GM21381 (cell line): ENCODE measurements around the gene IFIT5.
"Not testable (repeated sequence)": the region's sequence is repeated elsewhere in the genome, so short reads cannot be mapped to it uniquely, and the experiment has no call there.

Experiments used
- ATAC-seq: cut with Tn5 transposase; IDR thresholded peaks from one replicate; pipeline ENCODE4 v1.9.1; 2021; ENCODE audit warnings: mild to moderate bottlenecking, moderate library complexity; ENCODE audit not compliant: unreplicated experiment

IFIT5 gene

DNA sequence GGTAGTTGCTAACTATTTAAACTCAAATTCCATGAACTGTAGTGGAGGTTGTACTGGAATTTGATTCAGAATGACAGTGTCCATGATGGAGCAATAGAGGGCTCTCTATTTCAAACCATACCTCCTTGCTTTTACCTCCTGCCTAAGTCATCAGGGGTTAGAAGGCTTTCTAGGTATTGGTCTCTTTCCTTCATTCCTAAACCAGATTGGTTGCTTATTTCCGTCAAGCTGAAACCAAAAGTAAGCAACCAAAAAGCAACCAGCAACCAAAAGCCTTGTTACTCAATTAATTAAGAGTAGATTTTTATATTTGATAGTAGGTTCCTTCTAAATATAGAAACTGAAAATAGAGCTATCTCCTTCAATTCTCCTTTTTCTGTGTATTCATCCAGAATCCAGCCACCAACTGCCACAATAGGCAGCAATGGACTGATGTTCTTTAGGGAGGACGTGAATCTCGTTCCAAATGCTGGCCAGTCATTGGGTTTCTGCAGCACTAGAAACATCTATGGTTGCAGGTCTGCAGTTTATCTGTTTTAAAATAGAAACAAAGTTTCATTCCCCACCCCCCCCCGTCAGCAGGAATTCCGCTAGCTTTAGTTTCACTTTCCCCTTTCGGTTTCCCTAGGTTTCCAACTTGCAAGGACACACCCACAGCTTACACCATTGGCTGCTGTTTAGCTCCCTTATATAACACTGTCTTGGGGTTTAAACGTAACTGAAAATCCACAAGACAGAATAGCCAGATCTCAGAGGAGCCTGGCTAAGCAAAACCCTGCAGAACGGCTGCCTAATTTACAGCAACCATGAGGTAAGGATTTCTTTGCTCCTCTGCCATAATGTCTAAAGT lies 22.2 kb upstream of the IFIT5 start, which contains the start of gene IFIT1:
Gene IFIT1 (plus strand): TSS at position 717 of the 850 bp plus-strand sequence. CDS start 90 bp downstream, at position 807.
- peak; percentile 90 for ATAC-seq

DNA sequence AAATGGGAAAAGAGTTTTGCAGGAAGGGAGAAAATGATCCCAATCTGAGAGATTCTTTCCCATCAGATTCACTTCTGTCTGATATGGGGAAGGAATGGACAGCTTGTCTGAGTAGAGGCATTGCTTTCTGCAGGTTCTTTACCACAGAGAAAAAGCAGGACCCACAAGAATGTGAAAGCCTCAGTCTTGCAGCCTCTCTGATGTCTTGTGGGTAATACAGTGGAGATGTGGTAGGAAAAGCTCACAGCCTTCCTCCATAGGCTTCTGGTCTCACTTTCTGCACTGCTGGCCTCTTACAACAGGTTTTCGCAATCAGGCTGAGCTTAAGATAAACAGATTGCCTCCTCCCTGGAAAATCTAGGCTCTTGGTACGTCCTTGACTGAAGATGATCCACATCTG lies 21.4 kb upstream of the IFIT5 start:
- peak; percentile 37 for ATAC-seq

DNA sequence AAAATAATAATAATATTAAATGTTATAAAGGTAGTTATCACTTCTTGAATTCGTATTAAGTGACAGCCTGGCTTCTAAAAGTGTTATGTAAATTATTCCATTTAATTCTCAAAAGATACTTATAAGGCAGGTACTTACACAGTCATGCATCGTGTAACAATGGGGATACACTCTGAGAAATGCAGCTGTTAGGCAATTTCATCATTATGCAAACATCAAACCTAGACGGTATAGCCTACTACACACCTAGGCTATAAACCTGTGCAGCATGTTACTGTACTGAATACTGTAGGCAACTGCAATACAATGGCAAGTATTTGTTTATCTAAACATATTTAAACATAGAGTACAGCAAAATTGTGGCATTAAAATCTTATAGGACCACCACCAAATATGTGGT lies 20.5 kb upstream of the IFIT5 start:
- no peak for ATAC-seq

DNA sequence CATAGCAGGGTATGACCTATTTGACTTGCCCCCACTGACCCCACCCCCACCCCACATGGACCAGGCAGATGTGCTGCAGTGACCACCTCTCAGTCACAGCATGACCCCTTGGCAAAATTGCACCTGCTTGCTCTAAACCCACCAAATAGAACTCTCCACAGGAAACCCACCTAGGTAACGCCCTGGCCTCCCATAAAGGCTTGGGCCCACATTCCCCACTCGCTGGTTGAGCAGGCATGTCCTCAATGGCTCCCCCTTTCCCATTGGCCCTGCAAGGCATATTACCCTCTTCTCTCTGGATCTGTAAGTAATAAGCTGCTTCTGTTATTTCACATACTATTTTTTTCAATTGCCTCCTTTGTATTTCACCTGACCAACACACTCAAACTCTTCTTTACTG lies 19.2 kb upstream of the IFIT5 start:
- no peak for ATAC-seq

DNA sequence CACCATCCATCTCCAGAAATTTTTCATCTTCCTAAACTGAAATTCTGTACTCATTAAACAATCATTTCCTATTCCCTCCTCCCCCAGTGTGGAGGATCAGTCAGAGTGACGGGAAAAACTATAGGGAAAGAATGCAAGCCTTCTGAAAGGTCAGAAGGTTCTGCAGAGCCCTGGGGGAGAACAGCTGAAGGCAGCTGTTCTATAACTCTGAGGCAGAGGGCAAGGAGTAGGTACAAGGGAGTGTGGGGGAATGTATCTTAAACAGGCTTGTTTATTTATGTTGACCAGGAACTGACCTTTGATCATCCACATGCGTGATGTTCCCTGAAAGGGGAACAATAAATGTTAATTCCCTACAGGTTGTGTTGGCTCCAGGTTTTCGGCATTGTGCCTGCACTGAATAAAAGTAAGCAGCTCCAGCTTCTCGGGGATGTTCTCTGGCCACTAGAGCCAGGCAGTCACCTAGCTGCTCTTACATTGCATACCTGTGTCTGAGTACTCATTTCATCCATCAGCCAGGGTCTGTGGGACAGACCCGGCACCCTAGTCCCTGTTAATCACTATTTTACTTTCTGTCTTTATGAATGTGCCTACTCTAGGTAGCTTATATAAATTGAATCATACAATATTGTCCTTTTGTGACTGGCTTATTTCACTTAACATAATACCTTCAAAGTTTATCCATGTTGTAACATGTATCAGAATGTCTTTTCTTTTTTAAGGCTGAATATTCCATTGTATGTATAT lies 16.2 kb upstream of the IFIT5 start:
- ATAC-seq = no peak

DNA sequence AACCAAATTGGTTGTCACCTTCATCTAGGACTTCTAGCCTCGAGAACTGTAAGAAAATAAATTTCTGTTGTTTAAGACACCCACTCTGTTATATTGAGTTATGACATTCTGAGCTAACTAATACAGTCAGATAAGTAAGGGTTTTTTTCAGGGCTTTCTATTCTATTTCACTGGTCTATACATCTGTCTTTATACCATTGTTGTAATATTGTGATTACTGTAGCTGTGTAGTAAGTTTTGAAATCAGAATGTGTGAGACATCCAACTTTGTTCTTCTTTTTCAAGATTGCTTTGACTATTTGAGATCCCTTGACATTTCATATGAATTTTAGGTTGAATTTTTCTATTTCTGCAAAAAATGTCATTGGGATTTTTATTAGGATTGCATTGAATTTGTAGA lies 14.4 kb upstream of the IFIT5 start:
- ATAC-seq = no peak

DNA sequence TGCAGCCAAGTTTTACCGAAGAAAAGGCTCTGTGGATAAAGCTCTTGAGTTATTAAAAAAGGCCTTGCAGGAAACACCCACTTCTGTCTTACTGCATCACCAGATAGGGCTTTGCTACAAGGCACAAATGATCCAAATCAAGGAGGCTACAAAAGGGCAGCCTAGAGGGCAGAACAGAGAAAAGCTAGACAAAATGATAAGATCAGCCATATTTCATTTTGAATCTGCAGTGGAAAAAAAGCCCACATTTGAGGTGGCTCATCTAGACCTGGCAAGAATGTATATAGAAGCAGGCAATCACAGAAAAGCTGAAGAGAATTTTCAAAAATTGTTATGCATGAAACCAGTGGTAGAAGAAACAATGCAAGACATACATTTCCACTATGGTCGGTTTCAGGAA lies 11.3 kb upstream of the IFIT5 start:
- no peak for ATAC-seq

DNA sequence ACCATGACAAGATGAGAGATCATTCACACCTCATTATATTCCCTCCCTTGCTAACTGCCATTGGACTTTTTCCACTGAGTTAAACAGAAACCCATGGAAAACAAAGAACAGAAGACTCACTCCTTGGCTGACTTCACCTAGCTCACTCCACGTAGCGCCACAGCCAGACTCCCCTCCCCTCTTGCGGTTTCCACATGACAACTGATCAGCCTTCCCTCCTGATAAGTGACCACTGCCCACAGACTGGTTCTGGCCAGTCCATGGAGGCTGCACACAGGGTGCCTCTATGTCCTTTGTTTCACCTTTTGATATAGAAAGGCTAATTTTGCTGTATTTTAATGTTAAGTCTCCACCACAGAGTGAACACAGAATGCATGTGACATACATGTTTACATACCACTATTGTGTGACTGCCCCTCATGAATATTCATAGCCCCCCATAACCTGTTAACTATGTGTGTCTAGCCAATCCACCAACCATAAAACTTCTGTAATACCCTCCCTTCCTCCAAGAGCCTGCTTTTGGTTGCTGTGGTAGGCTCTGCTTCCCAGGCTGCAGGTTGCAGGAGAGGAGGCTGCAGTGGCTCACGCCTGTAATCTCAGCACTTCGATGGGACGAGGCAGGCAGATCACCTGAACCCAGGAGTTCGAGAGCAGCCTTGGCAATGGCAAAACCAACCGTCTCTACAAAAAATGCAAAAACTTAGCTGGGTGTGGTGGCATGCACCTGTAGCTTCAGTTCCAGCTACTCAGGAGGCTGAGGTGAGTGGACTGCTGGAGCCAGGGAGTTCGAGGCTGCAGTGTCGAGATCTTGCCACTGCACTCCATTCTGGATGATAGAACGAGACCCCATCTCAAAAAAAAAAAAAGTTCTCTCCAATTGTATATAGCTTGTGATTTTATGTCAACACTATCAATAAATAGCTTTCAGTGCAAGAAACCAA lies 10.0 kb upstream of the IFIT5 start:
- ATAC-seq = no peak

DNA sequence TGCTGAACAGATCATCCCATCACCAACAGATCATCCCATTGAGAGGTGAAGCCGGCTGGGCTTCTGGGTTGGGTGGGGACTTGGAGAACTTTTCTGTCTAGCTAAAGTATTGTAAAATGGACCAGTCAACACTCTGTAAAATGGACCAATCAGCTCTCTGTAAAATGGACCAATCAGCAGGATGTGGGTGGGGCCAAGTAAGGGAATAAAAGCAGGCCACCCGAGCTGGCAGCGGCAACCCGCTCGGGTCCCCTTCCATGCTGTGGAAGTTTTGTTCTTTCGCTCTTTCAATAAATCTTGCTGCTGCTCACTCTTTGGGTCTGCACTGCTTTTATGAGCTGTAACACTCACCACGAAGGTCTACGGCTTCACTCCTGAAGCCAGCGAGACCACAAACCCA lies 8.2 kb upstream of the IFIT5 start:
- ATAC-seq = not testable (repeated sequence)

DNA sequence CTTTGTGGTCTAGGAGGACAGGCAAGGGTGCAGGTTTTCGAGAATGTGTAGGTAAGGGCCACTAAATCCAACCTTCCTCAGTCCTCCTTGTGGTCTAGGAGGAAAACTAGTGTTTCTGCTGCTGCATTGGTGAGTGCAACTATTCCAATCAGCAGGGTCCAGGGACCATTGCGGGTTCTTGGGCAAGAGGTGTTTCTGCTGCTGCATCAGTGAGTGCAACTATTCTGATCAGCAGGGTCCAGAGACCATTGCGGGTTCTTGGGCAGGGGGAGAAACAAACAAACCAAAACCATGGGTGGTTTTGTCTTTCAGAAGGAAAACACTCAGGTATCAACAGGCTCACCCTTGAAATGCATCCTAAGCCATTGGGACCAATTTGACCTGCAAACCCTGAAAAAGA lies 6.6 kb upstream of the IFIT5 start:
- not testable (repeated sequence) for ATAC-seq

DNA sequence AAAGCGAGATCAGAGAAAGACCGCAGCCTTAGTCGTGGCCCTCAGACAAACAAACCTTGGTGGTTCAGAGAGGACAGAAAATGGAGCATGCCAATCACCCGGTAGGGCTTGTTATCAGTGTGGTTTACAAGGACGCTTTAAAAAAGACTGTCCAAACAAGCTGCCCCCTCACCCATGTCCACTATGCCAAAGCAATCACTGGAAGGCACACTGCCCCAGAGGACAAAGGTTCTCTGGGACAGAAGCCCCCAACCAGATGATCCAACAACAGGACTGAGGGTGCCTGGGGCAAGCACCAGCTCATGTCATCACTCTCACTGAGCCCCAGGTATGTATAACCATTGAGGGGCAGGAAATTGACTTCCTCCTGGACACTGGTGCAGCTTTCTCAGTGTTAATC lies 5.1 kb upstream of the IFIT5 start:
- not testable (repeated sequence) for ATAC-seq

DNA sequence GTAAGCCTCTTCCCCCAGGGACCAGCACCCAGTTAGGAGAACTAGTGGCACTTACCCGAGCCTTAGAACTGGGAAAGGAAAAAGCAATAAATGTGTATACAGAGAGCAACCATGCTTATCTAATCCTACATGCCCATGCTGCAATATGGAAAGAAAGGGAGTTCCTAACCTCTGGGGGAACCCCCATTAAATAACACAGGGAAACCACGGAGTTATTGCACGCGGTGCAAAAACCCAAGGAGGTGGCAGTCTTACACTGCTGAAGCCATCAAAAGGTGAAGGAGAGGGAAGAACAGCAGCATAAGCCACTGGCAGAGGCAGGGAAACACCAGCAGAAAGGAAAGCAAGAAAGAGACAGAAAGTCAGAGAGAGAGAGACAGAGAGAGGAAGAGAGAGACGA lies 3.8 kb upstream of the IFIT5 start:
- not testable (repeated sequence) for ATAC-seq

DNA sequence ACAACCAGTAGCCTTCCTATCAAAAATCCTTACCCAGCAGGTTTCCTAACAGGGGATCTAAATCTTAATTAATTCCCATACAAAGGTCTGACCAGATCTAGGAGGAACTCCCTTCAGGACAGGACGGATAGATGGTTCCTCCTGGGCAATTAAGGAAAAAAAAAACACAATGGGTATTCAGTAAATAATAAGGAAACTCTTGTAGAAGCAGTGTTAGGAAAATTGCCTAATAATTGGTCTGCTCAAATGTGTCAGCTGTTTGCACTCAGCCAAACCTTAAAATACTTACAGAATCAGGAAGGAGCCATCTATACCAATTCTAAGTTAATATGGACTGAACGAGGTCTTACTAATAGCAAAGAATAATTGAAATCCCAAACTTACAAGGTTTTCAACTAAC lies 3.2 kb upstream of the IFIT5 start:
- not testable (repeated sequence) for ATAC-seq

DNA sequence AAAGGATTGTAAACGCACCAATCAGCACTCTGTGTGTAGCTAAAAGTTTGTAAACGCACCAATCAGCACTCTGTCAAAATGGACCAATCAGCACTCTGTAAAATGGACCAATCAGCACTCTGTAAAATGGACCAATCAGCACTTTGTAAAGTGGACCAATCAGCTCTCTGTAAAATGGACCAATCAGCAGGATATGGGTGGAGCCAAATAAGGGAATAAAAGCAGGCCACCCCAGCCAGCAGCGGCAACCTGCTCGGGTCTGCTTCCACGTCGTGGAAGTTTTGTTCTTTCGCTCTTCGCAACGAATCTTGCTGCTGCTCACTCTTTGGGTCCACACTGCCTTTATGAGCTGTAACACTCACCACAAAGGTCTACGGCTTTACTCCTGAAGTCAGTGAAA lies 2.1 kb upstream of the IFIT5 start:
- ATAC-seq = not testable (repeated sequence)

DNA sequence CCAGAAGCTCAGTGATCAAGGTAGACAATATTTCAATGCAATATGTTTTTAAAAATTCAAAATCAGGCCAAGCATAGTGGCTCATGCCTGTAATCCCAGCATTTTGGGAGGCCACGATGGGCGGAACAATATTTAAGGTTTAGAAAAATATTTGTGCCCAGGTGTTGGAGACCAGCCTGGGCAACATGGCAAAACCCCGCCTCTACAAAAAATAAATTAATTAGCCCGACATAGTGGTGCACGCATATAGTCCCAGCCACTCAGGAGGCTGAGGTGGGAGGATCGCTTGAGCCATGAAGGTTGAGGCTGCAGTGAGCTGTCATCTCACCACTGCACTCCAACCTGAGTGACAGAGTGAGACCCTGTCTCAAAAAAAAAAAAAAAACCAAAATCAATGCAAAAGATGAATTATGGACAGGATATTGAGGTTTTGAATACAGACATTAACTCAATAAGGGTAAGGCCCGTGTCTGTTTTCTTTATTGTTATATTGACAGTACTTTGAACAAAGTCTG lies 913 bp upstream of the IFIT5 start:
- ATAC-seq = no peak

DNA sequence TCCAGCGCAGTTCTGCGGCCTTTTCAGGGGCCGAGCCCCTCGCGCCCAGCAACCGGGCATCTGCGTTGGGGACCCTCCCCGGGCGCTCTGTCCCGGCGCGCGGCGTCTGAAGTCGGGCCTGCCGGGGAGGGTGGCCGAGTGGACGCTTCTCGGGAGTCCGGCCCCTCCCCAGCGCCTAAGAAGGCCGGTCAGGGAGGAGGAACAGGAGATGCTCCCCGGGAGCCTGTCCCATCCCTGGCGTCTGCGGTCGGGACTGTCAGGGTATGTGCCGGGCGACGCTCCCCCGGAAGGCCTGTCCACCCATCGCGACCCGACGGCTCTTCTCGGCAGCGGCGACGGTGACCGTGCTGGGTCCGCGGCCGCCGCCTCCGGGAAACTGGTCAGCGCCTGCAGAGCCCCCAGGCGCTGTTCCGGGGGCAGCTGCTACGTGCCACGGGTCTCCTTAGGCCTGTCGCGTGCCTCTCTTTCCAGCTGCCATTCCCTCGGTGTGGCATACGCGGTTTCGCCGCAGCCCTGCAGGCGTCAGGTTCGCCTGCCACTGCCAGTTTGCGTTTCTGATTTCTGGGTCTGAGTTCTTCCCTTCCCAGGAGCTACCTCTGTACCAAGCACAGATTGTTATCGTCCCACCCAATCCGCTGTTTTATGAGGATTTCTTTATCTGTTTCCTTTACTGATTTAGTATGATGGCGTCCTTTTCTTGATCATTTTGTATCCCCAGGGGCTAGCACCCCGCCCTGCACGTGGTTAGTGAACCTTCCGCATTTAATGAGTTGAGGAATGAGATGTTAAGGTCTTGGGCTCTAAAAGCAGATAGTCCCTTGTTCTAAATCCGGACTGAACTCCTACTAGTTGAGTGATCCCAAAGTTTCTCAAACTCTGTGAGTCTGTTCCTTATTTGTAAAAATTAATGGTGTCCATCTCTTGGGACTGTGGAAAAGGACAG lies 782 bp downstream of the IFIT5 start:
- peak; percentile 35 for ATAC-seq

DNA sequence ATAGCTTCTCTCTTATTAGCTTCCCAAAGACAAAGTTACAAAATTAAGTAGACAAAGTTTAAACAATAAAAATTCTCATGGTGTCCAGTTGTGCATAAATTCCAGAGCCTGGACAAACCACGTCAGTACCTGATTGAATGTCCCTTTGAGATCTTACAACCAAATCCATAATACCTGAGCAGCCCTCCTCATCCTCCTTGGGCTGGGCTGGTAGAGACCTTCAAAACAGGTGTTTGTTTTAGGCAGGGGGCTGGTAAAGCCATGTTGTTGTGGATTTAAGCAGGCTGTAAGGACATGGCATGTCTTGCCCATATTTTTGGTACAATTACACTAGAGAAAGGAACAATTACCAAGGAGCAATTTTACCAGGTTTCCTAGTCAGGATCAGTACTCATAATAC lies 2.1 kb downstream of the IFIT5 start:
- no peak for ATAC-seq

DNA sequence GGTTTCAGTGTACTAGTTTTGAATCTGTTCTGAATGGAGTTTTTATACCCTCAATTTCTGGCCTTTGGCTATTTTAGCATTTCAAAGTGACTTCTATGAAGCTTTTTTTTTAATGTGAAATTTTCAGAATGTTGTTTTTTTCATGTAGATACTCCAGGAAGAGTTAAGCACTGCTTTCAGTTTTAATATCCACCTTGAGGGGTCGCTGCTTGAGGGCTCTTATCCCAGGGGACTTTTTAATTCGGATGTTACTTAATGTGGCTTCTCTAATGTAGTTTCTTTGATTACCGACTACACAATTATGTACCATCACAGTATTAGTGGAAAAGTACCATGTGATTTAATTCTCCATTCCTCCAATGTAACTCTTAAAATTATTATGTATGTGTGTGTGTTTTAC lies 5.2 kb downstream of the IFIT5 start:
- ATAC-seq = no peak

DNA sequence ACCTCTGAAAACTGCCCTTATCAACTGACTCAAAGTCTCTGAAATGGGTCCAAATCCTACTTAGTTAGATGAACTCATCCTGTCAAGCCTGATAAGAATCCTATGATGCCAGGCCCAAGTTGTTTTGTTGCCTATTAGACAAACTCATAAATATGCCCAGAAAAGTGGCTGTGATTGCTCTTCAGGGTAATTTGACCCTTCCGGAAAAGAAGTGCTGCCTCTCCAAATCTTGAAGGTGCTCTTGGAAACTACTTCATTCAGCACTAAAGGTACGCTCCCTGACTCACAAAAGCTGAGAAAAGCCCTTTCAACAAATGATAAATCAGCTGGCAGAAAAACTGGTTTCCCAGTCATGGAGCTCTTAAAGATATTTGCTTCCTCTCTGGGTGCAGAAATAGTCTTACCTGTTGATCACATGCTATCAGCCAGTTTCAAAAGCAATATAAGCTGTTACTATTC lies 6.7 kb downstream of the IFIT5 start:
- ATAC-seq = no peak

DNA sequence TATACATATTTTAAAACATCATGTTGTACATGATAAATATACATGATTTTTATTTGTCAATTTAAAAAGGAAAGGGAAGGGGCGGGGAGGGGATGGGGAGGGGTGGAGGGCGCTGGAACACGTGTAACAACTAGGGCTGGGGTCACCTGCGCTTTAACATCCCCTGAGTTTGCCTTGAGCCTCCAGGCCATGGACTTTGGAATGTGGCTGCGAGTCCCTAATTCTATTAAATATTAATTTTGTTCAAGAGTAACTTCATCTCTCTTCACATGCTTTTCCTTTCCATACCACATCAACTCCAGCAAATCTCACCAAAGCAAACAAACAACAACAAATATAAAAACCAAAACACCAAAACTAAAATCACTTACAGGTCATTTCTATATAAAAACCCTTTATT lies 10.6 kb downstream of the IFIT5 start:
- ATAC-seq = no peak
